ENCODE data around the gene NCAPD3. TPM values are rescaled to one million over a fixed set of nuclear protein-coding genes. Genes with fewer than 3 reads are reported as not detected.

Gene NCAPD3
- total RNA-seq, 2 donors from 2014 or later, result 77.5 to 103 TPM

DNA sequence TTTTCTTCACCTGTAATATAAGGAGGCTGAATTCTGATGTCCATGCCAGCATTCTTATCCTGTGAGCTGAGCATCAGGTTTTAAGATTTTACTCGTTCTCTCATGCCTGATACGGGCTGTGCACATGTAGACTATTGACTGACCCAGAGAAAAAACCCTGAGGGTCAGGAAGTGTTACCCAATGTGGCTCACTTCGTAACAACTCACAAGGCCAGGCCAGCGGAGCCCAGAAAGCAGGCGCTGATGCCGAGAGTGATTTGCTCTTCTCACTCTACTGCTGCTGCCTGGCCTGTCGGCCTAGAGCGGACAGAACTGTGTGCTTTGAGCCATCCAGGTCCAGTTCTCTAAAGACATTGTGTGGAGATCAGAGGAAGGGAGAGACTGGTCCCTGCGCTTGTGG is 18.6 kb upstream of the NCAPD3 start:
- ATAC-seq (replicated peaks), result no peak
- Mint-ChIP-seq H3K4me3 (no peak overlapping the region), H3K27me3 (no peaks in the 10 kb centered on the region), H3K9me3 (no peaks in the 10 kb centered on the region), H3K36me3 (ENCODE audit: low read depth) (peaks cover 71% of the 10 kb centered on the region), H3K27ac (peak overlapping the region; percentile 45), H3K4me1 (no peaks in the 10 kb centered on the region)

GRCh38 chr11:134240592-134240991 is 16.8 kb upstream of the NCAPD3 start:
- ATAC-seq (replicated peaks), result no peak

DNA sequence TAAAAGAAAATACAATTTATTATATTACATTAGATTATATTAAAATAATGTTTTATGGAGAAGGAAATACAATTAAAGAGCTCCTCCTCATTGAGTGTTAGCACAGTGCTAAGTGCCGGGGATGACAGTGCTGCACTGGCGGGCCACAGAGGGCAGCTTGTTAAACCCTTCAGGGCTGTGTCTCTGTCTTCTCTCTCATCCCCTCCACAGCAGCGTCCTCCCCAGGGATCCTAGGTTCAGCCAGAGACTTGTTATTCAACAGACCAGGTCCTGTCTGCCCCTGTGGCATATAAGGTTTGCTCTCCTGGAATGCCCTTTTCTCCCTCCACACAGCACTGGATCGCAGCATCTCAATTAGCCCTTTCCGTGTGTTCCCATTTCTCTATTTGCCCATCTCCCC is 15.2 kb upstream of the NCAPD3 start:
- Mint-ChIP-seq H3K4me3 (no peak overlapping the region), H3K27ac (no peak overlapping the region), H3K36me3 (ENCODE audit: low read depth) (peaks cover 67% of the 10 kb centered on the region), H3K4me1 (no peaks in the 10 kb centered on the region), H3K27me3 (no peaks in the 10 kb centered on the region), H3K9me3 (no peaks in the 10 kb centered on the region)
- no peak for ATAC-seq (replicated peaks)

More at GRCh38 chr11:134240592-134240991, 16.8 kb upstream of the NCAPD3 start:
- Mint-ChIP-seq H3K4me1 (no peaks in the 10 kb centered on the region), H3K27ac (no peak overlapping the region), H3K9me3 (no peaks in the 10 kb centered on the region), H3K36me3 (ENCODE audit: low read depth) (peaks cover 71% of the 10 kb centered on the region), H3K4me3 (no peak overlapping the region), H3K27me3 (no peaks in the 10 kb centered on the region)

GRCh38 chr11:134237557-134237922 is 13.8 kb upstream of the NCAPD3 start:
- Mint-ChIP-seq H3K4me1 (peaks cover 4% of the 10 kb centered on the region), H3K27me3 (no peaks in the 10 kb centered on the region), H3K27ac (peak overlapping the region; percentile 73), H3K4me3 (no peak overlapping the region), H3K36me3 (ENCODE audit: low read depth) (peaks cover 53% of the 10 kb centered on the region), H3K9me3 (no peaks in the 10 kb centered on the region)
- no peak for ATAC-seq (replicated peaks)

GRCh38 chr11:134236834-134237556 is 13.2 kb upstream of the NCAPD3 start:
- Mint-ChIP-seq H3K27ac (peak overlapping the region; percentile 73), H3K4me3 (no peak overlapping the region), H3K4me1 (peaks cover 8% of the 10 kb centered on the region), H3K27me3 (no peaks in the 10 kb centered on the region), H3K9me3 (no peaks in the 10 kb centered on the region), H3K36me3 (ENCODE audit: low read depth) (peaks cover 47% of the 10 kb centered on the region)
- no peak for ATAC-seq (replicated peaks)

DNA sequence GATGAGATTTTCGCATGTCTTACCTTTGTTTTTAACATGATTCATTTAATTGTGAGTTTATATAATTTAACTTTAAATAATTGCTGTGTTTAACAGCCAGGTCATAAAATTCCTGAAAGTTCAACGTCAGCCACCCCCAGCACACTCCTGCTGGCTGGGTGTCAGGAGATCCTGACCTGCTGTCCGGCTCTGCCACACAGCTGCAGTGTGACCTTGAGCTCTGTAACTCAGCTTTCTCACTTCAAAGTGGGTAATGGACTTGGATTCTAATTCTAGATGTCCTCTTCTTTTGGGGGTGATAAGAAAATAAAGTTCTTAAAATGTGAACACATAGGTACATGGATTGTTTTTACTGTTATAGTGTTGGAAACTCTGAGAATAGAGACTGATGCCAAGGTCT is 11.6 kb upstream of the NCAPD3 start:
- Mint-ChIP-seq H3K4me1 (peaks cover 13% of the 10 kb centered on the region), H3K27ac (no peak overlapping the region), H3K27me3 (no peaks in the 10 kb centered on the region), H3K9me3 (no peaks in the 10 kb centered on the region), H3K36me3 (ENCODE audit: low read depth) (peaks cover 44% of the 10 kb centered on the region), H3K4me3 (no peak overlapping the region)
- no peak for ATAC-seq (replicated peaks)

DNA sequence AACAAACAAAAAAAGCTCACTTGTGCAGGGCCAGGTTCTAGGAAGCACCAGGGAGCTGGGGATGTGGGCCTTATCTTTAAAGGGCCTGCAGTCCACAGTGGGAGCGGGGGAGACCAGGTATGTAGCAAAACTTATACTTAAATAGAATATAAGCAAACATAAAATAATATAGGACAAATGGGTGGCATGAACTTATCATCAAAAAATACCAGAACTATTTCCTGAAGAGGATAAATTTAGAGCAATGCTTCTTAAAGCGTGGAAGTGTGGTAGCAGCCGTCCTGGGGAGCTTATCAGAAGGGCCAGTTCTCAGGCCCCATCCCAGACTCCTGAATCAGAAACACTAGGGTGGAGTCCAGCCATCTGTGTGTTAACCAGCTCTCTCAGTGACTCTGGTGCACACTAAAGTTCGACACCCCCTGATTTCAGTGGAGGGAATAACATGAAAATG is 10.0 kb upstream of the NCAPD3 start:
- Mint-ChIP-seq H3K27ac (no peak overlapping the region), H3K4me3 (no peak overlapping the region), H3K4me1 (peaks cover 27% of the 10 kb centered on the region), H3K36me3 (ENCODE audit: low read depth) (peaks cover 36% of the 10 kb centered on the region), H3K27me3 (no peaks in the 10 kb centered on the region), H3K9me3 (no peaks in the 10 kb centered on the region)
- ATAC-seq (replicated peaks), result no peak

DNA sequence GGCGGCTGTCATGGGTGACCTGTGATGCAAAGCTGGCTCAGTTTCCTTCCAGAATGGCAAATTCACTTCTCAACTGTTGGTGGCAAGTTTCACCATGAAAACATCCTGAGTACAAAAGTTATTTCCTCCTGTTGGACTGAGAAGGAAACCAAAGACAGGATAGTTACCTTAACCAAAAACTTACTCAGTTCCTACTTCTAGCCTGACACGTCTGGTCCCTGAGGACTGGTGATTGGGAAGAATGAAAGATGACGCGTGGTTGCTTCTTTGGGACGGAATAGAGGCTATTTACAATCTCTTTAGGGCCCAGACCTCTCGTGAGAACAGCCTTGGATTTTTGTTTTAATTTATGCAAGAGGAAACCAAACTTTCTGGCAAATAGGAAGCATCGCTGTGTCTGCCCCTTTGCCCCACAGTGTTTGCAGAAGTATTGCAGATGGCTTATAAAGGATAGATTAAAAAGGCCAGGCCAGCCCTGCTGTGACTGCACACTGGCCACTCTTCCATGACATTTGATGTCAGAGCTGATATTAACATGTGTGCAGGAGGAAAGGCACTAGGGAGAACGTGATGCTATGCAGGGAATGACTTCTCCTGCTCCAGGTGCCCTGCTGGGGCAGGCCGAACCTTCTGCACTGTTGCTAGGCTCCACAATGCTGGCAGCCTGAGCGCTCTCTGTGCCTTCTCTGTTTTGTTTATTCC is 8.3 kb upstream of the NCAPD3 start:
- peak overlapping the region; percentile 59 for H3K27ac Mint-ChIP-seq
- H3K9me3 Mint-ChIP-seq, result no peaks in the 10 kb centered on the region
- H3K4me1 Mint-ChIP-seq, result peaks cover 36% of the 10 kb centered on the region

DNA sequence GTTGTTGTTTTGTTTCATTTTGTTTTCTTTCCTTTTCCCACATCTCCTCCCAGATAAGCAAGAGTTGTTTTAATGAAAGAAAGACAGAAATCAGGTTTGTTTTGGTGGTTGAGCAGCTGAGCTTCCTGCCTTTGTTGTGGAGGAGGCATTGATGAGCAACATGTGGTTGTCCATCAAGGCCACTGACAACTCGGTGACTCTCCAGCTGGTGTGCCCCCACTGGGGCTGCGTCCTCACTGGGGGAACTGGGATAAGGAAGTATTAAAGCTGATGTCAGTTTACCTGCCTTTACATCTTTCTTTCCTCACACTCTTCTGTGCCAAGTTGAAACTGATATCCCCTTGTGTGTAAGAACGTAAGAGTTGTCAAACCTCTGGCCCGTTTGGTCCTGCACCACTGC is 6.6 kb upstream of the NCAPD3 start:
- Mint-ChIP-seq H3K27ac (peak overlapping the region; percentile 61), H3K4me3 (peak overlapping the region; percentile 19), H3K9me3 (no peaks in the 10 kb centered on the region), H3K36me3 (ENCODE audit: low read depth) (peaks cover 11% of the 10 kb centered on the region), H3K4me1 (peaks cover 39% of the 10 kb centered on the region), H3K27me3 (no peaks in the 10 kb centered on the region)
- ATAC-seq (replicated peaks), result peak; percentile 18

More for the DNA sequence above, 8.3 kb upstream of the NCAPD3 start:
- no peak for ATAC-seq (replicated peaks)
- Mint-ChIP-seq H3K4me3 (no peak overlapping the region), H3K27me3 (no peaks in the 10 kb centered on the region), H3K36me3 (ENCODE audit: low read depth) (peaks cover 29% of the 10 kb centered on the region)

- ATAC-seq (replicated peaks), result no peak
- H3K4me3 Mint-ChIP-seq, result peak overlapping the region; percentile 19
- no peaks in the 10 kb centered on the region for H3K9me3 Mint-ChIP-seq
- peaks cover 39% of the 10 kb centered on the region for H3K4me1 Mint-ChIP-seq
- H3K36me3 Mint-ChIP-seq (ENCODE audit: low read depth), result peaks cover 5% of the 10 kb centered on the region
- no peaks in the 10 kb centered on the region for H3K27me3 Mint-ChIP-seq
- H3K27ac Mint-ChIP-seq, result peak overlapping the region; percentile 61
Measured at GRCh38 chr11:134229126-134229790, 5.5 kb upstream of the NCAPD3 start.

- H3K36me3 Mint-ChIP-seq (ENCODE audit: low read depth), result peaks cover 12% of the 10 kb centered on the region
- H3K27me3 Mint-ChIP-seq, result no peaks in the 10 kb centered on the region
- ATAC-seq (replicated peaks), result no peak
- peaks cover 39% of the 10 kb centered on the region for H3K4me1 Mint-ChIP-seq
- no peaks in the 10 kb centered on the region for H3K9me3 Mint-ChIP-seq
- no peak overlapping the region for H3K4me3 Mint-ChIP-seq
- H3K27ac Mint-ChIP-seq, result no peak overlapping the region
Measured at GRCh38 chr11:134228625-134229024, 4.9 kb upstream of the NCAPD3 start.

- peaks cover 47% of the 10 kb centered on the region for H3K4me1 Mint-ChIP-seq
- no peaks in the 10 kb centered on the region for H3K9me3 Mint-ChIP-seq
- peaks cover 29% of the 10 kb centered on the region for H3K36me3 Mint-ChIP-seq (ENCODE audit: low read depth)
- H3K4me3 Mint-ChIP-seq, result peak overlapping the region; percentile 96
- H3K27me3 Mint-ChIP-seq, result no peaks in the 10 kb centered on the region
- no peak for ATAC-seq (replicated peaks)
- peak overlapping the region; percentile 48 for H3K27ac Mint-ChIP-seq
Measured at GRCh38 chr11:134226806-134227325, 3.1 kb upstream of the NCAPD3 start.

DNA sequence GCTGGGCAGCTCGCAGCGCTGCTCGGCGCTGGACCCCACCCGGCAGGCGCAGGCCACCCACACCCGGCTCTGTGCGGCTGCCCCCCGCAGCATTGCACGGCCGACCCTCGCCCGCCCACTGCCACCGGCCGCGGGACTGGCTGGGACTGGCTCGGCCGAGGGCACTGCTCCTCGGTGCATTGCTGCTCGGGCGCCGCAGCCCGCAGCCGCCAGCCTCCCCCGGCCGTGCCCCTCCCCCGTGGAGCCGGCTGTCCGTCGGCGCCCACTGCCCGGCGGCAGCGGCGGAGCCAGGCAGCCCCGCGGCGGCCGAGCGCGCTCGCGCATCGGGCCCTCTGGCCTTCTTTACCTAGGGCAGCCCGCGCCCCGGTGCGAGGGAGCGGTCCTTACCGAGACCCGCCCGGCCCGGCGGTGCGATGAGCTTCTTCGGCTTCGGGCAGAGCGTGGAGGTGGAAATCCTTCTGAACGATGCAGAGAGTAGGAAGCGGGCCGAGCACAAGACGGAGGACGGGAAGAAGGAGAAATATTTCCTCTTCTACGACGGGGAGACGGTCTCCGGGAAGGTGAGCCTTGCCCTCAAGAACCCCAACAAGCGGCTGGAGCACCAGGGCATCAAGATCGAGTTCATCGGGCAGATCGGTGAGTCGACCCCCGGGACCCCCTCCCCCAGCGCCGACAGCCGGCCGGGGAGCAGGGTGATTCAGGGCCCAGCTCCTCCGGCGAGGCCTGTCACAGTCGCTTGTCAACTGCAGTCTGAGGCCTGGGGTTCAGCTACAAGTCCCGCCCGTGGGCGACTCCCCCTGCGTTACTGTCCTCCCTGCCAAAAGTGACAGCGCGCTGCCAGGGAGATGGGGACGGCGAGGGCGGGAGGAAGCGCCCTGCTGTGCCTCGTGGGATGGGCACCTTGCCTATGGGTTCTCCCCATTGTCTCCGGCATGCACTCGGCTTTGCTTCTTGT is 1.2 kb upstream of the NCAPD3 start:
- peak; percentile 45 for ATAC-seq (replicated peaks)
- Mint-ChIP-seq H3K36me3 (ENCODE audit: low read depth) (peaks cover 46% of the 10 kb centered on the region), H3K9me3 (no peaks in the 10 kb centered on the region), H3K4me3 (peak overlapping the region; percentile 96), H3K4me1 (peaks cover 40% of the 10 kb centered on the region), H3K27me3 (no peaks in the 10 kb centered on the region), H3K27ac (peak overlapping the region; percentile 85)

- Mint-ChIP-seq H3K36me3 (ENCODE audit: low read depth) (peaks cover 63% of the 10 kb centered on the region), H3K4me1 (peaks cover 42% of the 10 kb centered on the region), H3K27me3 (no peaks in the 10 kb centered on the region), H3K4me3 (peak overlapping the region; percentile 95), H3K27ac (peak overlapping the region; percentile 98), H3K9me3 (no peaks in the 10 kb centered on the region)
- ATAC-seq (replicated peaks), result no peak
Measured at GRCh38 chr11:134223121-134223520, 646 bp downstream of the NCAPD3 start.

All from activated T-helper 17 cell treated with anti-CD3 and anti-CD28 coated beads, Interleukin-2, amount 50 U/mL, for 72 hours (primary cell).